Adrenal gland (tissue), 5 donors: ENCODE measurements around the gene SDK1.

Experiments
- POLR2A ChIP-seq, 2 donors: fragments of 450-650 bp; IDR thresholded peaks; one replicate each; pipeline ENCODE4 v1.6.1; 2017; ENCODE audit warnings: antibody characterized with exemption in 2 of 2, mild to moderate bottlenecking in 2 of 2, moderate library complexity in 1 of 2
- TF ChIP-seq, protein P1 (sequence below), 6 experiments: fragments of 450-650 bp in 4 of 6; fragments of 200-600 bp in 2 of 6; sonication (generic) in 1 of 6; IDR thresholded peaks; 1 replicate in 5 of 6; 2 replicates in 1 of 6; pipeline versions ENCODE4 v1.5.1 to v1.8.0; 2016 to 2021; ENCODE audit warnings: antibody characterized with exemption in 6 of 6, mild to moderate bottlenecking in 2 of 6, moderate library complexity in 1 of 6
- donor health status: DM: no; HTN: no; CAD: no.

DNA sequence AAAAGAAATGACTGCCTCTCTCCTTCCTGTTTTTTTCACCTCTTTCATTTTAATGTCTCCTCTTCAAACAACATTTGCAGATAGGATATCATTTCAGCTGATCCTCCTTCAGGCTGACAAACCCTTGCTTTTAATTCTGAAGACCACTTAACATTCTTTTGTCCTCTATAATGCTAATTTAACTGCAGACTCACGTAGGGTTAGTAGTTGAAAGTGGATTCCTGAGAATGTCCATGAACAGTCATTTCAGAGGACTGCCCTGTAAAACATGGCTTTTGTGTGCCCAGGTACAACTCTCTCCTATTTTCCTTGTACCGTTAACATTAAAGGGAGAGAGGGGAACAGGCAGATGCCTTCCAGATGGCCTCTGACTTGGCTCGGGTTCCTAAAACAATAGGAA is 524.4 kb downstream of the SDK1 start:
- TF ChIP-seq, protein P1, sequence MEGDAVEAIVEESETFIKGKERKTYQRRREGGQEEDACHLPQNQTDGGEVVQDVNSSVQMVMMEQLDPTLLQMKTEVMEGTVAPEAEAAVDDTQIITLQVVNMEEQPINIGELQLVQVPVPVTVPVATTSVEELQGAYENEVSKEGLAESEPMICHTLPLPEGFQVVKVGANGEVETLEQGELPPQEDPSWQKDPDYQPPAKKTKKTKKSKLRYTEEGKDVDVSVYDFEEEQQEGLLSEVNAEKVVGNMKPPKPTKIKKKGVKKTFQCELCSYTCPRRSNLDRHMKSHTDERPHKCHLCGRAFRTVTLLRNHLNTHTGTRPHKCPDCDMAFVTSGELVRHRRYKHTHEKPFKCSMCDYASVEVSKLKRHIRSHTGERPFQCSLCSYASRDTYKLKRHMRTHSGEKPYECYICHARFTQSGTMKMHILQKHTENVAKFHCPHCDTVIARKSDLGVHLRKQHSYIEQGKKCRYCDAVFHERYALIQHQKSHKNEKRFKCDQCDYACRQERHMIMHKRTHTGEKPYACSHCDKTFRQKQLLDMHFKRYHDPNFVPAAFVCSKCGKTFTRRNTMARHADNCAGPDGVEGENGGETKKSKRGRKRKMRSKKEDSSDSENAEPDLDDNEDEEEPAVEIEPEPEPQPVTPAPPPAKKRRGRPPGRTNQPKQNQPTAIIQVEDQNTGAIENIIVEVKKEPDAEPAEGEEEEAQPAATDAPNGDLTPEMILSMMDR (IDR thresholded peaks at IDR 0.05): no peak
- TF ChIP-seq POLR2A (IDR thresholded peaks at IDR 0.05): no peak
